ENCODE measurements around the gene SLC8A2. TPM values are rescaled to one million over a fixed set of nuclear protein-coding genes. Genes with fewer than 3 reads are reported as not detected.

The SLC8A2 gene
- total and polyA plus RNA-seq, 11 donors: 0.08 to 0.67 (median 0.29) TPM; not detected in 4

DNA sequence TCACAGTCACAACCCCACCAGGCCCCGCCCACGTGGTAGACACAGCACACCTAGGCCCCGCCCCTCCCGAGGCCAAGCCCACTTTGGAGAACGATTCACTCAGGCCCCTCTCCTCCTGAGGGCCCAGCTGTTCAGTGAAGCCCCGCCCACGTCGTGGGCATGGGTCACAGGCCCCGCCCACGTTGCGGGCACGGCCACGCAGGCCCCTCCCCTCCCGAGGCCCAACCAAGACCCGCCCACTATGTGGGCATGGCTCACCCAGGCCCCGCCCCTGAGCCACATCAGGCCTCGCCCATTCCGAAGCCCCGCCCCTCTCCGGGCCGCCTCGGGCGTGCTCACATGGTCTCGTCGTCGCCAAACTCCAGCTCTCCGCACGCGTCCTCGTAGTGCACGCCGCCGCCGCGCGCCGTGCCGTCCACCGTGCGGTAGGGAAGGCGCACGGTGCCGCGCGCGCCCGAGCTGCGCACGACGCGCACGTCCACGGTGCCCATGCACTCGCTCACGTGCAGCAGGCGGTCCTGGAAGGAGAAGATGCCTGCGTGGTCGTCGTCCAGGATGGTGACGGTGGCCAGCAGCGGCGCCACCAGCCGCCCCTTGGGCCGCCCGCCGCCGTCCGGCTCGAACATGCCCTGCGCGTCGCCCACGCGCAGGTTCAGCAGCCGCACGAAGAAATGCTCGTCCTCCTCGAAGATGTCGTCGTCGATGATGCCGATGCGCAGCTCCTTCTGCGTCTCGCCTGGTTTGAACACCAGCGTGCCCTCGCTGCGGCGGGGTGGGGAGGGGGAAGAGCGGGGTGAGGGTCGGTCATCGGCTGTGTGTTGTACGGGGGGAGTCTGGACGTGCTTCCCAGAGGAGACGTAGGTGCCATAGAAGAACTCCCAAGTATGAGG is 24.0 kb downstream of the SLC8A2 start:
- Histone ChIP-seq H3K27ac (no peak overlapping the region), H3K4me1 (peaks cover 0 to 32% (median 6%) of the 10 kb centered on the region in 12 donors), H3K4me3 (peak overlapping the region in 3 of 12 donors; percentile 10 to 18 (median 15)), H3K27me3 (peaks cover 41 to 83% (median 73%) of the 10 kb centered on the region in 9 donors), H3K36me3 (no peaks in the 10 kb centered on the region), H3K9me3 (no peaks in the 10 kb centered on the region)
- DNase-seq (peak in 1 of 5 donors; percentile 63), ATAC-seq (peak in 3 of 4 donors; percentile 30 to 61 (median 56))
- intact Hi-C loops (cut with DNase I): no loop called here
- 4 to 5% (median 4%) methylated on average over 58 to 95 of the region's 95 CpGs for WGBS, 4 donors
- no peak for TF ChIP-seq POLR2A (IDR thresholded peaks at IDR 0.05)
- TF ChIP-seq, protein P1, sequence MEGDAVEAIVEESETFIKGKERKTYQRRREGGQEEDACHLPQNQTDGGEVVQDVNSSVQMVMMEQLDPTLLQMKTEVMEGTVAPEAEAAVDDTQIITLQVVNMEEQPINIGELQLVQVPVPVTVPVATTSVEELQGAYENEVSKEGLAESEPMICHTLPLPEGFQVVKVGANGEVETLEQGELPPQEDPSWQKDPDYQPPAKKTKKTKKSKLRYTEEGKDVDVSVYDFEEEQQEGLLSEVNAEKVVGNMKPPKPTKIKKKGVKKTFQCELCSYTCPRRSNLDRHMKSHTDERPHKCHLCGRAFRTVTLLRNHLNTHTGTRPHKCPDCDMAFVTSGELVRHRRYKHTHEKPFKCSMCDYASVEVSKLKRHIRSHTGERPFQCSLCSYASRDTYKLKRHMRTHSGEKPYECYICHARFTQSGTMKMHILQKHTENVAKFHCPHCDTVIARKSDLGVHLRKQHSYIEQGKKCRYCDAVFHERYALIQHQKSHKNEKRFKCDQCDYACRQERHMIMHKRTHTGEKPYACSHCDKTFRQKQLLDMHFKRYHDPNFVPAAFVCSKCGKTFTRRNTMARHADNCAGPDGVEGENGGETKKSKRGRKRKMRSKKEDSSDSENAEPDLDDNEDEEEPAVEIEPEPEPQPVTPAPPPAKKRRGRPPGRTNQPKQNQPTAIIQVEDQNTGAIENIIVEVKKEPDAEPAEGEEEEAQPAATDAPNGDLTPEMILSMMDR (IDR thresholded peaks at IDR 0.05): no peak

DNA sequence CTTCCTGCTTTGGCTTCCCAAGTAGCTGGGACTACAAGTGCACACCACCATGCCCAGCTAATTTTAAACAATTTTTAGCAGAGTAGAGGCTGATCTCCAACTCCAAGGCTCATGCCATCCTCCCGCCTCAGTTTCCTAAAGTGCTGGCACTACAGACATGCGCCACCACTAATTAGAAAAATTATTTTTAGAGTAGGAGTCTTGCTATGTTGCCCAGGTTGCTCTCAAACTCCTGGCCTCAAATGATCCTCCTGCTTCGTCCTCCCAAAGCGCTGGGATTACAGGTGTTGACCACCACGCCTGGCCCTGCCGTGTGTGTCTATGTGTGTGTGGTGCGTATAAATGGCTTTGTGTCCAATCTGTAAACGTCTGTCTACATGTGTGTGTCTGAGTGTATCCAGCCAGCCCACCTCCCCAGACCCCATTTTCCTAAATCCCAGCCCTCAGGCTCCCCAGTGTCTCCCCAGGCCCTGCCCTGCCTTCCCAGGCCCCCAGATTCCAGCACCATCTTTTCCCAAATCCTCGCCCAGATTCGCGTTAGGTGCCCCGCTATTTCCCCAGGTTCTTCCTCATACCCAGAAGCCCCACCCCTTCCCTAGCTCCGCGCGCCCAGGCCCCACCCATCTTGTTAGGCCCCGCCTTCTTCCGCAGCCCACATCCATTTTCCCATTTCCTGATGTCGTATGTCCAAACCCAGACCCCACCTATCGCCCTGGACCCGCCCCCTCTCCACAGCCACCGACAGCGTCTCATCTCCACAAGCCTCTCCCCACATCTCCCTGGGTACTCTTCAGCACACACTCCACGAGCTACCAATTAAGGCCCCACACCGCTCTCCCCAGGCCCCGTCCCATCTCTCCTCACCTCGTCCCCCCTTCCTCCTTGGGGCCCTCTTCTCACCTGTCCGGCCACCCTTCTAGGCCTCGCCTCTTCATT is 24.9 kb downstream of the SLC8A2 start:
- H3K9me3 ChIP-seq: no peaks in the 10 kb centered on the region
- peak in 1 of 5 donors; percentile 40 for DNase-seq
- H3K36me3 ChIP-seq: no peaks in the 10 kb centered on the region
- 14 to 18% (median 17%) methylated on average over 28 of the region's 28 CpGs for WGBS, 4 donors
- peak in 2 of 4 donors; percentile 20 to 29 for ATAC-seq
- no peak for TF ChIP-seq POLR2A (IDR thresholded peaks at IDR 0.05)
- TF ChIP-seq, protein P1 (IDR thresholded peaks at IDR 0.05): no peak
- no peak overlapping the region for H3K27ac ChIP-seq
- H3K4me3 ChIP-seq: peak overlapping the region in 2 of 12 donors; percentile 15 to 18
- peaks cover 45 to 90% (median 80%) of the 10 kb centered on the region in 9 donors for H3K27me3 ChIP-seq
- peaks cover 0 to 32% (median 6%) of the 10 kb centered on the region in 12 donors for H3K4me1 ChIP-seq
- intact Hi-C loops (cut with DNase I): no loop called here

DNA sequence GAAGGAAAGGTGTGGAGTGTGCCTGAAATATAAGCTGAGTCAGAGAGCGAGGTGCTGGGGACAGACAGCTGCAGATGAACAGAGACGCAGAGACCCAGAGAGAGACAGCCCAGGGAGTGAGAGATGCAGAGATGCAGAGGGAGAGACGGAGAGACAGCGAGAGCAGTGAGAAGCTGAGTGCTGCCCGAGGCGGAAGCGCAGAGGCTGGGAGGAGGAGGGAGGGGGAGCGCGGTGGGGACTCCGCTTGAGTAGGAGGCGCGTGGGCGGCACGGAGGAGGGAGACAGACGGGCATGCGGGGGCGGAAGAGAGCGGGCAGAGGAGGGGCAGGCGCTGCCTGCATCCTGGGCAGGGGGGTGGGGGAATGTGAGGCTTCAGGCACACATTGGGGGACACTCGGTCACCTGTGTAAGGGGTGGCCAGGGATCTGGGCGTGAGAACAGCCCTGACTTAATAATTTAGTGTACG is 25.7 kb downstream of the SLC8A2 start:
- no peaks in the 10 kb centered on the region for H3K36me3 ChIP-seq
- H3K27ac ChIP-seq: no peak overlapping the region
- H3K9me3 ChIP-seq: no peaks in the 10 kb centered on the region
- peak in 2 of 4 donors; percentile 29 to 30 for ATAC-seq
- intact Hi-C loops (cut with DNase I): no loop called here
- DNase-seq: peak in 1 of 5 donors; percentile 63
- whole genome bisulfite sequencing, 4 donors: 4 to 10% (median 6%) methylated on average over 20 to 22 of the region's 22 CpGs
- H3K4me3 ChIP-seq: no peak overlapping the region
- H3K4me1 ChIP-seq: peaks cover 0 to 32% (median 6%) of the 10 kb centered on the region in 12 donors
- no peak for TF ChIP-seq POLR2A (IDR thresholded peaks at IDR 0.05)
- TF ChIP-seq, protein P1 (IDR thresholded peaks at IDR 0.05): no peak
- peaks cover 45 to 97% (median 80%) of the 10 kb centered on the region in 9 donors for H3K27me3 ChIP-seq
